Activated CD8-positive, alpha-beta memory T cell treated with anti-CD3 and anti-CD28 coated beads for 24 hours (primary cell): ENCODE measurements around the gene SLC26A5.
"Not testable (repeated sequence)": the region's sequence is repeated elsewhere in the genome, so short reads cannot be mapped to it uniquely, and the experiment has no call there.

ENCODE experiments used
- DNase-seq: peaks from one replicate; pipeline ENCODE4 v3.0.0-alpha.2; 2020

Gene SLC26A5

DNA sequence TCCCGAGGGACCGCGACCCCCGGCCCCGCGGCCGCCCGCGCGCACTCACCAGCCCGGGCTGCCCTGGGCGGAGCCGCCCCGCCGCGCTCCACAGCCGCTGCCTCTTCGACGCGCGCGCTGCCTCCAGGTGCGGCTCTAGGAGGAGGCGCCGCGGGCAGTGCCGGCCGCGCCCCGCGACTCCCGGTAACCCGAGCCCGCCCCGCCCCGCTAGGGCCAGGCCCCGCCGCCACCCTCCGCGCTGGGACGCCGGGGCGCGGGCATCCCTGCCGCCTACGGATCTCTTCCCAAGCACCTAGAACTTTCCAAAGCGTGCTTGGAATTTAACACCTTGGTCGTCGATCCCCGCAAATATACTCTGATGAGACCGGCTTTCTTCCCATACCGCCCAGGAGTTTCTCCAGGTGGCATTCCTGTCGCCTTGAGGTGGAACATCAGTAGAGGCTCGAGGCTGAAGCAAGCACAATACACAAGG is at the start of gene SLC26A5:
SLC26A5 (minus strand) TSS at position 159 of the 472 bp plus-strand sequence. CDS start 24,693 bp downstream, outside the sequence.
- no peak for DNase-seq

- no peak for DNase-seq
These were observed 41.4 kb upstream of the SLC26A5 start for GRCh38 chr7:103487419-103487818.

- DNase-seq: not testable (repeated sequence)
These were observed 40.9 kb upstream of the SLC26A5 start for GRCh38 chr7:103486873-103487272.

DNA sequence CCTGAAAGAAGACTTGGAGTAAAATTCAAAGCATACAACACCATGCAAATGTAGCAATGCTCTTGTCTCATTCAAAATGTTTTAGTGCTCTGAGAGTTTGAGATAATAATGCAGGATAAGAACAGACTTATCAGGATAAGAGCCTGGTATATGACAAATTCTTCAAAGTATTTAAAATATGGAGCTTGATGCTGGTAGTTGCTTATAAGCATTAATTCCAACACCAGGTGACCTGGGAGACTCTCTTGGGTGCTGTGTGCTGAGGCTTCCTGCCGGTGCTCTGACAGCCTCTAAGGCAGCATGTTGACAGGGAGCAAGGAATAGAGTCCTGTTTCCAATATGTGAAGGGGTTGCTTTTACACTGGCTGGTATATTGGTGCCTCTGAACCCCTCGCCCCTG is 34.8 kb upstream of the SLC26A5 start:
- no peak for DNase-seq

GRCh38 chr7:103474956-103475355 is 28.9 kb upstream of the SLC26A5 start:
- no peak for DNase-seq

- no peak for DNase-seq
These were observed 23.3 kb upstream of the SLC26A5 start for GRCh38 chr7:103469095-103469948.

DNA sequence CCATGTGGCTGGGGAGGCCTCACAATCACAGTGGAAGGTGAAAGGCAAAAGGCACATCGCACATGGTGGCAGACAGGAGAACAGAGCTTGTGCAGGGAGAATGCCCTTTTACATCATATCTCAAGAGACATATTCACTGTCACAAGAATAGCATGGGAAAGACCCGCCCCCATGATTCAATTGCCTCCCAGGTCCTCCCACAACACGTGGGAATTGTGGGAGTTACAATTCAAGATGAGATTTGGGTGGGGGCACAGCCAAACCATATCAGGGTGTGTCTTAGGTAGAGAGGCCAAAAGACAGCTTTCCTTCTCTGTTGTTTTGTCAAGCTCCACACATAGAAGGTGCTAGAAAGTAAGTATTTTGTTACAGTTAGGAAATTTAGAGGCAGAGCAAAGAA is 20.8 kb upstream of the SLC26A5 start:
- DNase-seq: no peak

- no peak for DNase-seq
These were observed 16.4 kb upstream of the SLC26A5 start for GRCh38 chr7:103462358-103462757.

- peak; percentile 62 for DNase-seq
These were observed 1.3 kb upstream of the SLC26A5 start for GRCh38 chr7:103447073-103447960.

GRCh38 chr7:103445228-103446048 is 569 bp downstream of the SLC26A5 start:
- peak; percentile 61 for DNase-seq

GRCh38 chr7:103439661-103440060 is 6.3 kb downstream of the SLC26A5 start:
- DNase-seq: no peak

DNA sequence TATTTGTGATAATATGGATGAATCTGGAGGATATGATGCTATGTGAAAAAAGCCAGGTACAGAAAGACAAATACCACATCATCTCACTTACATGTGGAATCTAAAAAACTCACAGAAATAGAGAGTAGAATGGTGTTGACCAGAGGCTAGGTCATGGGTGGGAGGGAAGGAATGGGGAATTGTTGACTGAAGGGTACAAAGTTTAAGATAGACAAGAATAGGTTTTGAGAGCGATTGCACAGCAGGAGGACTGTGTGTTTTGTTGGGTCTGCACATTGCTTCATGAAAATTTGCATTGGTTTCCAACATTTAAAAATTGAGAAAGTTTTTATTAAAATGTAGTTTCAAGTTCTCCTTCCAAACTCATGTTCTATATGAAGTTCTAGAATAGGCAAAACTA is 8.4 kb downstream of the SLC26A5 start:
- DNase-seq: no peak

- DNase-seq: no peak
These were observed 13.3 kb downstream of the SLC26A5 start for GRCh38 chr7:103432712-103433111.

DNA sequence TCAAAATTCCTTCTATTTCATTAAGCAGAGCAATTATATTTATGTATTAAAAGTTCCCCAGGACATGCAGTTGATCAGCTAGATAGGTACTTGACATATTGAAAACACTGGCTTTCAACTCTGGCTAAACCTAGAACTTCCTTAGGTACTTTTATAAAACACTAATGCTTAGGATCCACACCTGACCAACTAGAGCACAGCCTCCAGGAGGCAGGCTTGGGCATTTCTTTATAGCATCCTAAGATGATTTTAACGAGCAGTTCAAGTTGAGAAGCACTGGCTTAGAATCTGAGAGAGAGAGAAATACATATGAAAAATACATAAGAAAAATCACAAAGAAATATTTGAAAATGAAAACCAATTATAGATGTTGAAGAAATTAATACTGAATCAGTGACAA is 20.8 kb downstream of the SLC26A5 start:
- no peak for DNase-seq

GRCh38 chr7:103423467-103424179 is 22.4 kb downstream of the SLC26A5 start:
- no peak for DNase-seq

GRCh38 chr7:103420857-103421384 is 25.1 kb downstream of the SLC26A5 start:
- DNase-seq: no peak

GRCh38 chr7:103418241-103418640 is 27.8 kb downstream of the SLC26A5 start:
- no peak for DNase-seq

DNA sequence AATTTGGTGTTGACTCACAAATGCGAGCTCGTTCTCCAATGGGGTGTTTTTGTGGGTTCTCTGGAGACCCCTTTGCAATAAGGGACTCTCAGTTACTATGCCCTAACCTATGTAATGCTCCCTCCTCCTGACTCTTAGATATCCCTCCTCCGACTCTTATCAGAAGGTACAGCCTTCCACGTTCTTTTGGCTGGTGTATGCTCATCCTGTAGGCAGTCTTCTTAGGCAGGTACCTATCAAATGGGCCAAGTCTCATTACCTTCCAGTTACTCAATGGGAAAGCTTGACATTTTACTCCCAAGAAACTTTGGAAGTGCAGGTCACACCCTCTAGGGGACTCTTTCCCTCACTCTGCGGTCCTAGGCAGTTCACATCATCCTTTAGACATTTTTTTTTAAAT is 32.6 kb downstream of the SLC26A5 start:
- DNase-seq: no peak

- DNase-seq: no peak
These were observed 33.9 kb downstream of the SLC26A5 start for GRCh38 chr7:103412151-103412550.

DNA sequence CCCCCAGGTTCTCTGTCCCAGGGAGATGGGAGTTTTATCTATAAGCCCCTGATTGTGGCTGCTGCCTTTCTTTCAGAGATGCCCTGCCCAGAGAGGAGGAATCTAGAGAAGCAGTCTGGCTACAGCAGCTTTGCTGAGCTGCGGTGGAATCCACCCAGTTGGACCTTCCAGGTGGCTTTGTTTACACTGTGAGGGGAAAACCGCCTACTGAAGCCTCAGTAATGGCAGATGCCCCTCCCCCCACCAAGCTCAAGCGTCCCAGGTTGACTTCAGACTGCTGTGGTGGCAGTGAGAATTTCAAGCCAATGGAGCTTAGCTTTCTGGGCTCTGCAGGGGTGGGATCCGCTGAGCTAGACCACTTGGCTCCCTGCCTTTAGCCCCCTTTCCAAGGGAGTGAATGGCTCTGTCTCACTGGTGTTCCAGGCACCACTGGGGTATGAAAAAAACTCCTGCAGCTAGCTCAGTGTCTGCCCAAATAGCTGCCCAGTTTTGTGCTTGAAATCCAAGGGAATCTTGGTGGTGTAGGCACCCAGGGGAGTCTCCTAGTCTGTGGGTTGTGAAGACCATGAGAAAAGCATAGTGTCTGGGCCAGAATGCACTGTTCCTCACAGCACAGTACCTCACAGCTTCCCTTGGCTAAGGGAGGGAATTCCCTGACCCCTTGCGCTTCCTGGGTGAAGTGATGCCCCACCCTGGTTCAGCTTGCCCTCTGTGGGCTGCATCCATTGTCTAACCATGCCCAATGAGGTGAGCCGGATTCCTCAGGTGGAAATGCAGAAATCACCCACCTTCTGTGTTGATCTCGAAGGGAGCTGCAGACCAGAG is 40.0 kb downstream of the SLC26A5 start:
- DNase-seq: not testable (repeated sequence)

- DNase-seq: not testable (repeated sequence)
These were observed 46.3 kb downstream of the SLC26A5 start for GRCh38 chr7:103399687-103400086.
